ENCODE results near the gene BBS2.

The BBS2 gene

GRCh38 chr16:56477096-56477878 lies 42.5 kb downstream of the BBS2 start:
- peak in 1 of 2 experiments; percentile 9 for DNase-seq

- DNase-seq: no peak
Measured at GRCh38 chr16:56475201-56475600, 44.6 kb downstream of the BBS2 start.

GRCh38 chr16:56470666-56471065 lies 49.2 kb downstream of the BBS2 start:
- DNase-seq: no peak

GRCh38 chr16:56470232-56470631 lies 49.6 kb downstream of the BBS2 start:
- DNase-seq: no peak

GRCh38 chr16:56469748-56470147 lies 50.1 kb downstream of the BBS2 start:
- no peak for DNase-seq

- DNase-seq: no peak
Measured at GRCh38 chr16:56468800-56469199, 51.0 kb downstream of the BBS2 start.

GRCh38 chr16:56466344-56466743 lies 53.5 kb downstream of the BBS2 start:
- no peak for DNase-seq

GRCh38 chr16:56463153-56463552 lies 56.7 kb downstream of the BBS2 start:
- DNase-seq: no peak

GRCh38 chr16:56462064-56462796 lies 57.6 kb downstream of the BBS2 start:
- DNase-seq: no peak

GRCh38 chr16:56460101-56460500 lies 59.7 kb downstream of the BBS2 start:
- DNase-seq: no peak

GRCh38 chr16:56457927-56458470 lies 61.8 kb downstream of the BBS2 start:
- no peak for DNase-seq

- no peak for DNase-seq
Measured at GRCh38 chr16:56451753-56452689, 67.8 kb downstream of the BBS2 start.

- DNase-seq: peak; percentile 85 to 88
Measured at GRCh38 chr16:56450986-56451752, 68.7 kb downstream of the BBS2 start, which contains the start of the genes NUDT21 and OGFOD1. NUDT21 (minus strand) TSS chr16:56451332; CDS start chr16:56451202, 130 bp downstream. OGFOD1 (plus strand) TSS chr16:56451554; CDS start chr16:56451613, 59 bp downstream.

GRCh38 chr16:56450275-56450985 lies 69.4 kb downstream of the BBS2 start:
- no peak for DNase-seq

GRCh38 chr16:56448005-56448404 lies 71.8 kb downstream of the BBS2 start:
- no peak for DNase-seq

- no peak for DNase-seq
Measured at GRCh38 chr16:56447286-56447685, 72.5 kb downstream of the BBS2 start.

- DNase-seq: no peak
Measured at GRCh38 chr16:56438038-56438437, 81.8 kb downstream of the BBS2 start.

GRCh38 chr16:56436258-56436657 lies 83.6 kb downstream of the BBS2 start:
- DNase-seq: no peak
